ENCODE data around the gene UGT1A3. TPM values are rescaled to one million over a fixed set of nuclear protein-coding genes. Genes with fewer than 3 reads are reported as not detected.
"Not testable (repeated sequence)": the region's sequence is repeated elsewhere in the genome, so short reads cannot be mapped to it uniquely, and the experiment has no call there.

The UGT1A3 gene
- total RNA-seq, 1 experiment from 2014 or later = not detected

GRCh38 chr2:233706720-233707119, 22.1 kb upstream of the UGT1A3 start:
- peak; percentile 37 for DNase-seq (ENCODE audit: extremely low read depth, low read depth)

- DNase-seq (ENCODE audit: extremely low read depth, low read depth) = peak; percentile 51
These were observed 20.8 kb upstream of the UGT1A3 start for GRCh38 chr2:233707940-233708644.

GRCh38 chr2:233708942-233709341, 19.9 kb upstream of the UGT1A3 start:
- no peak for DNase-seq (ENCODE audit: extremely low read depth, low read depth)

GRCh38 chr2:233711312-233712008, 17.4 kb upstream of the UGT1A3 start:
- peak; percentile 90 for DNase-seq (ENCODE audit: extremely low read depth, low read depth)

- DNase-seq (ENCODE audit: extremely low read depth, low read depth) = no peak
These were observed 16.1 kb upstream of the UGT1A3 start, which contains the start of gene UGT1A5 for GRCh38 chr2:233712611-233713261. UGT1A5 (plus strand) TSS chr2:233712907; CDS start chr2:233712992, 85 bp downstream.

GRCh38 chr2:233713262-233713615, 15.6 kb upstream of the UGT1A3 start:
- DNase-seq (ENCODE audit: extremely low read depth, low read depth) = no peak

- DNase-seq (ENCODE audit: extremely low read depth, low read depth) = no peak
These were observed 14.7 kb upstream of the UGT1A3 start for GRCh38 chr2:233714121-233714520.

- DNase-seq (ENCODE audit: extremely low read depth, low read depth) = no peak
These were observed 10.3 kb upstream of the UGT1A3 start, which contains the start of gene UGT1A4 for GRCh38 chr2:233718552-233718951. UGT1A4 (plus strand) TSS chr2:233718736; CDS start chr2:233718821, 85 bp downstream.

- DNase-seq (ENCODE audit: extremely low read depth, low read depth) = not testable (repeated sequence)
These were observed 8.2 kb downstream of the UGT1A3 start for GRCh38 chr2:233736868-233737653.

GRCh38 chr2:233740870-233741269, 12.0 kb downstream of the UGT1A3 start:
- DNase-seq (ENCODE audit: extremely low read depth, low read depth) = no peak

- no peak for DNase-seq (ENCODE audit: extremely low read depth, low read depth)
These were observed 14.8 kb downstream of the UGT1A3 start for GRCh38 chr2:233743464-233744259.

- DNase-seq (ENCODE audit: extremely low read depth, low read depth) = no peak
These were observed 16.4 kb downstream of the UGT1A3 start for GRCh38 chr2:233745073-233745755.

GRCh38 chr2:233745838-233746237, 17.0 kb downstream of the UGT1A3 start:
- DNase-seq (ENCODE audit: extremely low read depth, low read depth) = not testable (repeated sequence)

GRCh38 chr2:233746475-233747282, 17.8 kb downstream of the UGT1A3 start:
- DNase-seq (ENCODE audit: extremely low read depth, low read depth) = no peak

GRCh38 chr2:233747283-233747544, 18.4 kb downstream of the UGT1A3 start:
- DNase-seq (ENCODE audit: extremely low read depth, low read depth) = no peak

- not testable (repeated sequence) for DNase-seq (ENCODE audit: extremely low read depth, low read depth)
These were observed 21.8 kb downstream of the UGT1A3 start for GRCh38 chr2:233750689-233751088.

GRCh38 chr2:233751212-233752009, 22.6 kb downstream of the UGT1A3 start:
- DNase-seq (ENCODE audit: extremely low read depth, low read depth) = not testable (repeated sequence)

All from NCI-H460 (cell line).